K562 (cell line): ENCODE results near the gene CLEC3B. TPM values are rescaled to one million over a fixed set of nuclear protein-coding genes. Genes with fewer than 3 reads are reported as not detected.

ENCODE experiments used
- ARID3A ChIP-seq: IDR thresholded peaks from 2 replicates; pipeline ENCODE4 v1.6.1; 2012; ENCODE audit warnings: low read depth, low read length, improper control_type of control experiment, borderline replicate concordance
- ARNT ChIP-seq, 2 experiments: fragments of 450-650 bp; IDR thresholded peaks; 2 replicates each; pipeline ENCODE4 v1.6.1; 2016; ENCODE audit warnings: mild to moderate bottlenecking in 1 of 2
- BCLAF1 ChIP-seq, 2 experiments: fragments of 450-650 bp in 1 of 2; IDR thresholded peaks; 2 replicates each; pipeline ENCODE4 v1.6.1; 2011 to 2017; ENCODE audit warnings: low read depth in 2 of 2, antibody characterized with exemption in 1 of 2, borderline replicate concordance in 1 of 2, low read length in 1 of 2, mild to moderate bottlenecking in 1 of 2, mixed read lengths in 1 of 2; ENCODE audit not compliant: control insufficient read depth in 1 of 2
- CBX3 ChIP-seq, 2 experiments: IDR thresholded peaks; 1 replicate in 1 of 2; 2 replicates in 1 of 2; pipeline ENCODE4 v1.6.1; 2012; ENCODE audit warnings: inconsistent platforms in 2 of 2, low read length in 2 of 2, borderline replicate concordance in 1 of 2, control low read depth in 1 of 2
- CHD4 ChIP-seq: fragments of 200-600 bp; sonication (generic); IDR thresholded peaks from 3 replicates; pipeline ENCODE4 v1.6.1; 2012; ENCODE audit warnings: low read depth, mild to moderate bottlenecking, mixed read lengths, low read length, inconsistent platforms; ENCODE audit not compliant: insufficient read depth, insufficient replicate concordance, poor library complexity, severe bottlenecking
- CREBBP ChIP-seq: IDR thresholded peaks from one replicate; pipeline ENCODE4 v1.6.1; 2012; ENCODE audit warnings: low read depth, mild to moderate bottlenecking, control low read depth, inconsistent platforms, low read length
- FOXA3 ChIP-seq, 2 experiments: fragments of 450-650 bp in 1 of 2; sonication (generic) in 1 of 2; formaldehyde crosslinking; IDR thresholded peaks in 1 of 2; conservative IDR thresholded peaks in 1 of 2; 2 replicates each; pipeline versions ENCODE4 v1.4.0 to v1.8.0; 2020 to 2022; ENCODE audit warnings: mild to moderate bottlenecking in 2 of 2, missing genetic modification reagents in 1 of 2
- HEY1 ChIP-seq: fragments of 250-450 bp; sonication (Bioruptor Pico); IDR thresholded peaks from 2 replicates; pipeline ENCODE4 v1.5.0; 2020; ENCODE audit warnings: mild to moderate bottlenecking, moderate library complexity, borderline replicate concordance
- IRF2 ChIP-seq: sonication (generic); formaldehyde crosslinking; IDR thresholded peaks from 2 replicates; pipeline ENCODE4 v1.8.1; 2022; ENCODE audit warnings: mild to moderate bottlenecking, missing genetic modification reagents
- KLF6 ChIP-seq: fragments of 250-450 bp; sonication (Bioruptor Pico); IDR thresholded peaks from 2 replicates; pipeline ENCODE4 v1.4.0; 2020; ENCODE audit warnings: mild to moderate bottlenecking, moderate library complexity, borderline replicate concordance
- MEF2D ChIP-seq: conservative IDR thresholded peaks from 2 replicates; pipeline ENCODE4 v1.6.1; 2016; ENCODE audit warnings: low read depth, missing genetic modification characterization, missing compliant biosample characterization
- POLR3A ChIP-seq: IDR thresholded peaks from 2 replicates; pipeline ENCODE4 v1.6.1; 2011; ENCODE audit warnings: borderline replicate concordance, mild to moderate bottlenecking, moderate library complexity; ENCODE audit not compliant: insufficient read length, insufficient read depth; ENCODE audit errors: extremely low read depth
- RBFOX2 ChIP-seq: fragments of 200-400 bp; formaldehyde crosslinking; IDR thresholded peaks from 2 replicates; pipeline ENCODE4 v1.6.1; 2017; ENCODE audit warnings: low read depth, mild to moderate bottlenecking, low read length, moderate library complexity
- TAF7 ChIP-seq: fragments of 450-650 bp; IDR thresholded peaks from 2 replicates; pipeline ENCODE4 v1.6.1; 2016; ENCODE audit warnings: missing genetic modification characterization, missing compliant biosample characterization
- TFE3 ChIP-seq: fragments of 450-650 bp; formaldehyde crosslinking; IDR thresholded peaks from 2 replicates; pipeline ENCODE4 v1.4.0; 2020; ENCODE audit warnings: mild to moderate bottlenecking, mixed read lengths
- USF2 ChIP-seq: sonication (generic); formaldehyde crosslinking; IDR thresholded peaks from 2 replicates; pipeline ENCODE4 v1.5.0; 2020; ENCODE audit warnings: missing genetic modification reagents
- ZBED1 ChIP-seq: IDR thresholded peaks from 2 replicates; pipeline ENCODE4 v1.6.1; 2014
- ZNF24 ChIP-seq: fragments of 450-650 bp; IDR thresholded peaks from 2 replicates; pipeline ENCODE4 v1.6.1; 2016
- ZNF431 ChIP-seq: sonication (generic); formaldehyde crosslinking; IDR thresholded peaks from 2 replicates; pipeline ENCODE4 v1.8.0; 2022; ENCODE audit warnings: mild to moderate bottlenecking, missing genetic modification reagents
- ZNF778 ChIP-seq: fragments of 450-650 bp; formaldehyde crosslinking; IDR thresholded peaks from 2 replicates; pipeline ENCODE4 v1.4.0; 2020; ENCODE audit warnings: mild to moderate bottlenecking, moderate library complexity
- polyA plus RNA-seq, 8 experiments: library from polyadenylated mRNA; depleted of rRNA in 4 of 8; stranded (reverse) in 5 of 8; unstranded in 3 of 8; fragments of >200 nt; fragmentation: Nextera tagmentation in 2 of 8; fragmentation: Illumina TruSeq in 1 of 8; extraction: Ambion mirVana in 2 of 8; extraction: Trizol in 1 of 8; gene quantifications; 2 replicates each; pipeline versions ENCODE4 v1.2.1 to v1.2.3, GENCODE V29; 2011 to 2014; ENCODE audit warnings: inconsistent platforms in 1 of 8, missing spikeins in 1 of 8
- total RNA-seq, 7 experiments: library from RNA; depleted of rRNA in 6 of 7; stranded (reverse); fragments of >200 nt in 6 of 7; fragmentation: Illumina TruSeq in 2 of 7; extraction: Trizol in 2 of 7; gene quantifications; 2 replicates each; pipeline versions ENCODE4 v1.2.1 to v1.2.3, GENCODE V29; 2011 to 2021; ENCODE audit warnings: low replicate concordance in 1 of 7

The CLEC3B gene
- total and polyA plus RNA-seq, 9 of the 15 experiments (the other 6 are each of a cell fraction or from before 2014, with no cell fraction given), result not detected

- TF ChIP-seq POLR3A (no peak), ZNF778 (no peak), CHD4 (peak; percentile 96), ZBED1 (0 out of 2 replicates have a peak, but pooled peaks have one; percentile 33), CREBBP (no peak), TAF7 (no peak), USF2 (CRISPR knock-in tag) (no peak), KLF6 (CRISPR knock-in tag) (no peak), RBFOX2 (no peak), CBX3 (IDR thresholded peaks at IDR 0.05; ENCODE audit: borderline replicate concordance in 1 of 2, low read length in 2 of 2) (peak in 1 of 2 experiments; percentile 93; a peak in 2 of 3 replicates), BCLAF1 (IDR thresholded peaks at IDR 0.05; ENCODE audit: borderline replicate concordance in 1 of 2, control insufficient read depth in 1 of 2, low read depth in 2 of 2, low read length in 1 of 2) (no peak), ARID3A (no peak), MEF2D (no peak), IRF2 (CRISPR knock-in tag) (no peak), FOXA3 (CRISPR knock-in tag; conservative IDR thresholded peaks at IDR 0.05 in 1 of 2, IDR thresholded peaks at IDR 0.05 in 1 of 2) (no peak), ARNT (IDR thresholded peaks at IDR 0.05) (0 out of 4 replicates have a peak, but pooled peaks of 1 of the 2 experiments have one; percentile 47), HEY1 (CRISPR knock-in tag) (no peak), ZNF431 (CRISPR knock-in tag) (no peak), TFE3 (CRISPR knock-in tag) (no peak), ZNF24 (no peak)
Measured at GRCh38 chr3:45071075-45071474, 45.0 kb downstream of the CLEC3B start (continued).
